ENCODE data around the gene KRT1.

DNA sequence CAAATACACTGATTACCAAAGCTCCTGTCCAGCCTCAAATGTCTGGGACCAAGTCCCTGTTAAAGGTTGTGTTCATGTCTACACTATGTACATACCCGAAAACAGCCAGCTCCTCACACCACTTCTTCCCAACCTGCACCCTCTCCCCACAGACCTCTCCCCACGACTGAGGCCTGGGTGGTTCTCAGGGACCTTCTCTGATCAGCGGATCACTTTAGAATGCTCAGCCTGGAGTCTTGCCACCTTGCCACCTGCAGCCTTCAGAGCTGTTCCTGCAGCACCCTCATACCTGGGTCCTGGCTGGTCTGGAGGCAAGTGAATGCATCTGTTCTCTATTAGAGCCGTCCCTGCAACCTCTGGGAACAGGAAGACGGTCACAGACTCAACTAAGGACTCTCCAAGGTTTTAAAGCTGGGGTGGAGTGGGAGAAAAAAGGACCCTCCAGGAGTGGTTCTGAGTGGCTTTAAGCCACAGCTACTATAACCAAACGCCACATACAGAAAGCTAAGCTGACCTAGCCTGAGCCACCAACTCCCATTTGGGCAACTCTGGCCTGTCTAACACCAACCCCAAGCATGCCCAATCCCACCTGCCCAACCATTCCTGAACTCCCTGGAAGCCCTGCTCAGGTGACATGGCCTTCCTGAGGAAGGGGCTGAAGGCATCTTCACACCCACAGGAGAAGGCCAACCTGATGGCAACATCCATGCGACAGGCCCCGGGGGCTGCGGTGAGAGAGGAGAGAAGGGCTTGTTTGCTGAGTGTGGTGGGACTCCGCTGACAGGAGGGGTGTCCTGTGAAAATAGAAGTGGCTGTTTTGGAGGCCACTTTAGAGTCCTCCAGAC, 36.8 kb downstream of the KRT1 start:
- TF ChIP-seq FOXK2 (IDR thresholded peaks at IDR 0.05) (no peak), NFRKB (IDR thresholded peaks at IDR 0.05) (no peak)
- TF ChIP-seq, protein P1, sequence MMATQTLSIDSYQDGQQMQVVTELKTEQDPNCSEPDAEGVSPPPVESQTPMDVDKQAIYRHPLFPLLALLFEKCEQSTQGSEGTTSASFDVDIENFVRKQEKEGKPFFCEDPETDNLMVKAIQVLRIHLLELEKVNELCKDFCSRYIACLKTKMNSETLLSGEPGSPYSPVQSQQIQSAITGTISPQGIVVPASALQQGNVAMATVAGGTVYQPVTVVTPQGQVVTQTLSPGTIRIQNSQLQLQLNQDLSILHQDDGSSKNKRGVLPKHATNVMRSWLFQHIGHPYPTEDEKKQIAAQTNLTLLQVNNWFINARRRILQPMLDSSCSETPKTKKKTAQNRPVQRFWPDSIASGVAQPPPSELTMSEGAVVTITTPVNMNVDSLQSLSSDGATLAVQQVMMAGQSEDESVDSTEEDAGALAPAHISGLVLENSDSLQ (IDR thresholded peaks at IDR 0.05), result no peak
